ENCODE data around the gene PRDM4. TPM values are rescaled to one million over a fixed set of nuclear protein-coding genes. Genes with fewer than 3 reads are reported as not detected.
"Not testable (repeated sequence)": the region's sequence is repeated elsewhere in the genome, so short reads cannot be mapped to it uniquely, and the experiment has no call there.

PRDM4 gene
- total RNA-seq, 1 experiment from 2014 or later = 45.8 TPM

- DNase-seq (ENCODE audit: unreplicated experiment) = no peak
- intact Hi-C loops (cut with micrococcal nuclease) = no loop called here
- Mint-ChIP-seq H3K4me3 (ENCODE audit: unreplicated experiment) (no peak overlapping the region), H3K9me3 (ENCODE audit: unreplicated experiment) (no peaks in the 10 kb centered on the region), H3K36me3 (ENCODE audit: insufficient read depth, unreplicated experiment) (peaks cover 42% of the 10 kb centered on the region), H3K27me3 (ENCODE audit: insufficient read depth, unreplicated experiment) (no peaks in the 10 kb centered on the region), H3K27ac (ENCODE audit: low read depth, unreplicated experiment) (no peak overlapping the region), H3K4me1 (ENCODE audit: insufficient read depth, unreplicated experiment) (no peaks in the 10 kb centered on the region)
- CTCF ChIA-PET = interaction anchor here (1.2 kb wide), 1 partner anchor 54 kb away, joined by 3 read pairs; no protein-coding TSS in a partner anchor
- TSS peak; percentile 2 for BruUV-seq (replicated peaks)
- POLR2A ChIA-PET = interaction anchor here (0.8 to 1.6 kb wide), 3 partner anchors 26 to 212 kb away, joined by 3 to 10 read pairs (median 5); no protein-coding TSS in a partner anchor
- TF ChIP-seq CTCF (IDR thresholded peaks at IDR 0.05; ENCODE audit: unreplicated experiment) = no peak
These were observed 30.2 kb downstream of the PRDM4 start for GRCh38 chr12:107730618-107731341.

- H3K36me3 Mint-ChIP-seq (ENCODE audit: insufficient read depth, unreplicated experiment) = peaks cover 11% of the 10 kb centered on the region
- POLR2A ChIA-PET; H3K27me3 Mint-ChIP-seq (ENCODE audit: insufficient read depth, unreplicated experiment); H3K9me3 Mint-ChIP-seq (ENCODE audit: unreplicated experiment); intact Hi-C loops (cut with micrococcal nuclease); H3K4me1 Mint-ChIP-seq (ENCODE audit: insufficient read depth, unreplicated experiment); BruUV-seq (replicated peaks); H3K4me3 Mint-ChIP-seq (ENCODE audit: unreplicated experiment); H3K27ac Mint-ChIP-seq (ENCODE audit: low read depth, unreplicated experiment); DNase-seq (ENCODE audit: unreplicated experiment); CTCF ChIA-PET: not testable (repeated sequence)
These were observed 33.2 kb downstream of the PRDM4 start for GRCh38 chr12:107727742-107728141.

GRCh38 chr12:107727327-107727726 is 33.6 kb downstream of the PRDM4 start:
- H3K9me3 Mint-ChIP-seq (ENCODE audit: unreplicated experiment); BruUV-seq (replicated peaks); H3K27me3 Mint-ChIP-seq (ENCODE audit: insufficient read depth, unreplicated experiment); CTCF ChIA-PET; H3K4me3 Mint-ChIP-seq (ENCODE audit: unreplicated experiment); H3K27ac Mint-ChIP-seq (ENCODE audit: low read depth, unreplicated experiment); POLR2A ChIA-PET; DNase-seq (ENCODE audit: unreplicated experiment); H3K36me3 Mint-ChIP-seq (ENCODE audit: insufficient read depth, unreplicated experiment); H3K4me1 Mint-ChIP-seq (ENCODE audit: insufficient read depth, unreplicated experiment); intact Hi-C loops (cut with micrococcal nuclease): not testable (repeated sequence)

- ChIA-PET POLR2A (interaction anchor here (1.0 kb wide), 1 partner anchor 13 kb away, joined by 4 read pairs; no protein-coding TSS in a partner anchor), CTCF (interaction anchor here (0.5 to 0.6 kb wide), 4 partner anchors 33 to 908 kb away, joined by 3 read pairs; partner anchors contain the start of gene PWP1)
- DNase-seq (ENCODE audit: unreplicated experiment) = no peak
- Mint-ChIP-seq H3K27ac (ENCODE audit: low read depth, unreplicated experiment) (no peak overlapping the region), H3K9me3 (ENCODE audit: unreplicated experiment) (no peaks in the 10 kb centered on the region), H3K27me3 (ENCODE audit: insufficient read depth, unreplicated experiment) (no peaks in the 10 kb centered on the region), H3K4me3 (ENCODE audit: unreplicated experiment) (no peak overlapping the region), H3K36me3 (ENCODE audit: insufficient read depth, unreplicated experiment) (peaks cover 33% of the 10 kb centered on the region), H3K4me1 (ENCODE audit: insufficient read depth, unreplicated experiment) (no peaks in the 10 kb centered on the region)
- intact Hi-C loops (cut with micrococcal nuclease) = no loop called here
- no peak for TF ChIP-seq CTCF (IDR thresholded peaks at IDR 0.05; ENCODE audit: unreplicated experiment)
- BruUV-seq (replicated peaks) = no TSS peak
These were observed 42.3 kb downstream of the PRDM4 start for GRCh38 chr12:107718606-107719005.

- Mint-ChIP-seq H3K27ac (ENCODE audit: low read depth, unreplicated experiment) (no peak overlapping the region), H3K4me3 (ENCODE audit: unreplicated experiment) (no peak overlapping the region), H3K27me3 (ENCODE audit: insufficient read depth, unreplicated experiment) (no peaks in the 10 kb centered on the region), H3K36me3 (ENCODE audit: insufficient read depth, unreplicated experiment) (peaks cover 56% of the 10 kb centered on the region), H3K9me3 (ENCODE audit: unreplicated experiment) (no peaks in the 10 kb centered on the region), H3K4me1 (ENCODE audit: insufficient read depth, unreplicated experiment) (no peaks in the 10 kb centered on the region)
- no peak for DNase-seq (ENCODE audit: unreplicated experiment)
- ChIA-PET CTCF (interaction anchor here (1.5 kb wide), 1 partner anchor 170 kb away, joined by 3 read pairs; no protein-coding TSS in a partner anchor), POLR2A (no interaction called here)
- intact Hi-C loops (cut with micrococcal nuclease) = no loop called here
- no peak for TF ChIP-seq CTCF (IDR thresholded peaks at IDR 0.05; ENCODE audit: unreplicated experiment)
- no TSS peak for BruUV-seq (replicated peaks)
These were observed 45.2 kb downstream of the PRDM4 start for GRCh38 chr12:107715780-107716179.

- peaks cover 98% of the 10 kb centered on the region for H3K36me3 Mint-ChIP-seq (ENCODE audit: insufficient read depth, unreplicated experiment)
- intact Hi-C loops (cut with micrococcal nuclease) = not testable (repeated sequence)
These were observed 55.4 kb downstream of the PRDM4 start for GRCh38 chr12:107705522-107705921.

More at GRCh38 chr12:107705522-107705921, 55.4 kb downstream of the PRDM4 start:
- CTCF ChIA-PET; DNase-seq (ENCODE audit: unreplicated experiment); H3K4me1 Mint-ChIP-seq (ENCODE audit: insufficient read depth, unreplicated experiment); H3K4me3 Mint-ChIP-seq (ENCODE audit: unreplicated experiment); H3K9me3 Mint-ChIP-seq (ENCODE audit: unreplicated experiment); H3K27ac Mint-ChIP-seq (ENCODE audit: low read depth, unreplicated experiment); BruUV-seq (replicated peaks); H3K27me3 Mint-ChIP-seq (ENCODE audit: insufficient read depth, unreplicated experiment); POLR2A ChIA-PET: not testable (repeated sequence)
